ENCODE measurements around the gene ITIH2. TPM values are rescaled to one million over a fixed set of nuclear protein-coding genes. Genes with fewer than 3 reads are reported as not detected.

Gene ITIH2
- total and polyA plus RNA-seq, 9 of the 15 experiments (the other 6 are each of a cell fraction or from before 2014, with no cell fraction given): 0.66 TPM; not detected in 8

DNA sequence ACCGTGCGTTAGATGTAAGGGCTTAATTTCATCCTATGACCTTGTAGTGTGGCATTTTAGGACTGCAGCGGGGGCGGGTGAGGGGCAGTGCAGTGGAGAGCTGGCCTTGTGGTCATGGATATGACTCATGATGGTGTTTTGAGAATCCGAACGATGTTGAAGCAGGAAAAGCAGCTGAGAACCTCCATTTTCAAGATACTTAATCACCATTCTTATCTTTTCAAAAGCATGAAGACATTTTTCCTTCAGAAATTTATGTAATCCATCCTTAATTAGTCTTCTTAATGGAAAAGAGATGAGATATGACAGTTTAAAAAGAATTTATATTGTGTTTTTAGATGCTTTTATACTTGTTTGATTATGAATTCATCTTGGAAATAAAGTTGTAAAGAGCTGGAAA is 94.5 kb downstream of the ITIH2 start (continued):
- TF ChIP-seq SMC3 (conservative IDR thresholded peaks at IDR 0.05; ENCODE audit: insufficient read depth, low read depth, low read length) (no peak), MEIS2 (IDR thresholded peaks at IDR 0.05; ENCODE audit: partially characterized antibody) (no peak), POLR2B (IDR thresholded peaks at IDR 0.05; ENCODE audit: low read depth, partially characterized antibody) (no peak), MEF2D (tag; conservative IDR thresholded peaks at IDR 0.05; ENCODE audit: low read depth) (no peak), ZNF707 (CRISPR knock-in tag; conservative IDR thresholded peaks at IDR 0.05) (no peak), CAMTA2 (CRISPR knock-in tag; conservative IDR thresholded peaks at IDR 0.05) (no peak), DPF2 (IDR thresholded peaks at IDR 0.05) (peak; percentile 63), DMBX1 (CRISPR knock-in tag; IDR thresholded peaks at IDR 0.05; ENCODE audit: borderline replicate concordance) (no peak), ZNF282 (CRISPR knock-in tag; IDR thresholded peaks at IDR 0.05) (no peak), FOXA3 (CRISPR knock-in tag; conservative IDR thresholded peaks at IDR 0.05 in 1 of 2, IDR thresholded peaks at IDR 0.05 in 1 of 2) (no peak), ZC3H8 (IDR thresholded peaks at IDR 0.05) (no peak), NEUROD1 (IDR thresholded peaks at IDR 0.05; ENCODE audit: borderline replicate concordance, low read depth, low read length, partially characterized antibody) (no peak), ARID1B (IDR thresholded peaks at IDR 0.05) (peak; percentile 58), KHSRP (IDR thresholded peaks at IDR 0.05) (no peak), COPS2 (conservative IDR thresholded peaks at IDR 0.05) (no peak), MAFK (IDR thresholded peaks at IDR 0.05; ENCODE audit: low read length) (no peak), MAZ (CRISPR knock-in tag; conservative IDR thresholded peaks at IDR 0.05 in 1 of 2, IDR thresholded peaks at IDR 0.05 in 1 of 2) (no peak)
- TF ChIP-seq, protein P1, sequence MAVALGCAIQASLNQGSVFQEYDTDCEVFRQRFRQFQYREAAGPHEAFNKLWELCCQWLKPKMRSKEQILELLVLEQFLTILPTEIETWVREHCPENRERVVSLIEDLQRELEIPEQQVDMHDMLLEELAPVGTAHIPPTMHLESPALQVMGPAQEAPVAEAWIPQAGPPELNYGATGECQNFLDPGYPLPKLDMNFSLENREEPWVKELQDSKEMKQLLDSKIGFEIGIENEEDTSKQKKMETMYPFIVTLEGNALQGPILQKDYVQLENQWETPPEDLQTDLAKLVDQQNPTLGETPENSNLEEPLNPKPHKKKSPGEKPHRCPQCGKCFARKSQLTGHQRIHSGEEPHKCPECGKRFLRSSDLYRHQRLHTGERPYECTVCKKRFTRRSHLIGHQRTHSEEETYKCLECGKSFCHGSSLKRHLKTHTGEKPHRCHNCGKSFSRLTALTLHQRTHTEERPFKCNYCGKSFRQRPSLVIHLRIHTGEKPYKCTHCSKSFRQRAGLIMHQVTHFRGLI (CRISPR knock-in tag; IDR thresholded peaks at IDR 0.05): no peak
- TF ChIP-seq, protein P2, sequence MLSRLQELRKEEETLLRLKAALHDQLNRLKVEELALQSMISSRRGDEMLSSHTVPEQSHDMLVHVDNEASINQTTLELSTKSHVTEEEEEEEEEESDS (CRISPR knock-in tag; IDR thresholded peaks at IDR 0.05): no peak
- TF ChIP-seq, protein P3, sequence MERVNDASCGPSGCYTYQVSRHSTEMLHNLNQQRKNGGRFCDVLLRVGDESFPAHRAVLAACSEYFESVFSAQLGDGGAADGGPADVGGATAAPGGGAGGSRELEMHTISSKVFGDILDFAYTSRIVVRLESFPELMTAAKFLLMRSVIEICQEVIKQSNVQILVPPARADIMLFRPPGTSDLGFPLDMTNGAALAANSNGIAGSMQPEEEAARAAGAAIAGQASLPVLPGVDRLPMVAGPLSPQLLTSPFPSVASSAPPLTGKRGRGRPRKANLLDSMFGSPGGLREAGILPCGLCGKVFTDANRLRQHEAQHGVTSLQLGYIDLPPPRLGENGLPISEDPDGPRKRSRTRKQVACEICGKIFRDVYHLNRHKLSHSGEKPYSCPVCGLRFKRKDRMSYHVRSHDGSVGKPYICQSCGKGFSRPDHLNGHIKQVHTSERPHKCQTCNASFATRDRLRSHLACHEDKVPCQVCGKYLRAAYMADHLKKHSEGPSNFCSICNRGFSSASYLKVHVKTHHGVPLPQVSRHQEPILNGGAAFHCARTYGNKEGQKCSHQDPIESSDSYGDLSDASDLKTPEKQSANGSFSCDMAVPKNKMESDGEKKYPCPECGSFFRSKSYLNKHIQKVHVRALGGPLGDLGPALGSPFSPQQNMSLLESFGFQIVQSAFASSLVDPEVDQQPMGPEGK (CRISPR knock-in tag; IDR thresholded peaks at IDR 0.05; ENCODE audit: borderline replicate concordance): no peak
- TF ChIP-seq, protein P4, sequence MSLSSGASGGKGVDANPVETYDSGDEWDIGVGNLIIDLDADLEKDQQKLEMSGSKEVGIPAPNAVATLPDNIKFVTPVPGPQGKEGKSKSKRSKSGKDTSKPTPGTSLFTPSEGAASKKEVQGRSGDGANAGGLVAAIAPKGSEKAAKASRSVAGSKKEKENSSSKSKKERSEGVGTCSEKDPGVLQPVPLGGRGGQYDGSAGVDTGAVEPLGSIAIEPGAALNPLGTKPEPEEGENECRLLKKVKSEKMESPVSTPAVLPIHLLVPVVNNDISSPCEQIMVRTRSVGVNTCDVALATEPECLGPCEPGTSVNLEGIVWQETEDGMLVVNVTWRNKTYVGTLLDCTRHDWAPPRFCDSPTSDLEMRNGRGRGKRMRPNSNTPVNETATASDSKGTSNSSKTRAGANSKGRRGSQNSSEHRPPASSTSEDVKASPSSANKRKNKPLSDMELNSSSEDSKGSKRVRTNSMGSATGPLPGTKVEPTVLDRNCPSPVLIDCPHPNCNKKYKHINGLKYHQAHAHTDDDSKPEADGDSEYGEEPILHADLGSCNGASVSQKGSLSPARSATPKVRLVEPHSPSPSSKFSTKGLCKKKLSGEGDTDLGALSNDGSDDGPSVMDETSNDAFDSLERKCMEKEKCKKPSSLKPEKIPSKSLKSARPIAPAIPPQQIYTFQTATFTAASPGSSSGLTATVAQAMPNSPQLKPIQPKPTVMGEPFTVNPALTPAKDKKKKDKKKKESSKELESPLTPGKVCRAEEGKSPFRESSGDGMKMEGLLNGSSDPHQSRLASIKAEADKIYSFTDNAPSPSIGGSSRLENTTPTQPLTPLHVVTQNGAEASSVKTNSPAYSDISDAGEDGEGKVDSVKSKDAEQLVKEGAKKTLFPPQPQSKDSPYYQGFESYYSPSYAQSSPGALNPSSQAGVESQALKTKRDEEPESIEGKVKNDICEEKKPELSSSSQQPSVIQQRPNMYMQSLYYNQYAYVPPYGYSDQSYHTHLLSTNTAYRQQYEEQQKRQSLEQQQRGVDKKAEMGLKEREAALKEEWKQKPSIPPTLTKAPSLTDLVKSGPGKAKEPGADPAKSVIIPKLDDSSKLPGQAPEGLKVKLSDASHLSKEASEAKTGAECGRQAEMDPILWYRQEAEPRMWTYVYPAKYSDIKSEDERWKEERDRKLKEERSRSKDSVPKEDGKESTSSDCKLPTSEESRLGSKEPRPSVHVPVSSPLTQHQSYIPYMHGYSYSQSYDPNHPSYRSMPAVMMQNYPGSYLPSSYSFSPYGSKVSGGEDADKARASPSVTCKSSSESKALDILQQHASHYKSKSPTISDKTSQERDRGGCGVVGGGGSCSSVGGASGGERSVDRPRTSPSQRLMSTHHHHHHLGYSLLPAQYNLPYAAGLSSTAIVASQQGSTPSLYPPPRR (CRISPR knock-in tag; IDR thresholded peaks at IDR 0.05; ENCODE audit: borderline replicate concordance): no peak

All from K562 (cell line).